ENCODE results near the gene RBM23. TPM values are rescaled to one million over a fixed set of nuclear protein-coding genes. Genes with fewer than 3 reads are reported as not detected.

RBM23 gene
- total and polyA plus RNA-seq, 2 donors (not counting 3 experiments of a cell fraction or from before 2014, with no cell fraction given) = 67.7 to 68.9 TPM

GRCh38 chr14:22920697-22921096 lies 1.7 kb upstream of the RBM23 start:
- TF ChIP-seq EZH2 (IDR thresholded peaks at IDR 0.05; ENCODE audit: borderline replicate concordance, low read depth, low read length, severe bottlenecking) = no peak
- TF ChIP-seq GATA2 (IDR thresholded peaks at IDR 0.05; ENCODE audit: insufficient read depth, insufficient read length, low read depth, low read length) = no peak
- no peak for TF ChIP-seq MYC (IDR thresholded peaks at IDR 0.05; ENCODE audit: low read depth, low read length)
- TF ChIP-seq MAX (IDR thresholded peaks at IDR 0.05; ENCODE audit: insufficient read depth, insufficient read length) = no peak
- TF ChIP-seq POLR2AphosphoS5 (IDR thresholded peaks at IDR 0.05; ENCODE audit: insufficient read depth, low read depth, low read length) = no peak
- no peak for TF ChIP-seq JUN (IDR thresholded peaks at IDR 0.05; ENCODE audit: borderline replicate concordance, insufficient read depth, insufficient read length, low read depth)
- no peak for TF ChIP-seq POLR2A (IDR thresholded peaks at IDR 0.05; ENCODE audit: low read depth, low read length)
- no peak for TF ChIP-seq FOS (IDR thresholded peaks at IDR 0.05; ENCODE audit: borderline replicate concordance, insufficient read depth, low read length)
- no peak for TF ChIP-seq CTCF (IDR thresholded peaks at IDR 0.05; ENCODE audit: extremely low read depth in 1 of 2, insufficient read depth in 1 of 2, low read depth in 1 of 2, low read length in 2 of 2)
- Histone ChIP-seq H2AFZ (ENCODE audit: low read depth, low read length) (no peak overlapping the region), H3K9ac (replicated peaks; ENCODE audit: extremely low read depth, insufficient read depth, low read length) (no peak overlapping the region), H3K27ac (ENCODE audit: insufficient read depth, low read depth, low read length) (no peak overlapping the region), H3K27me3 (ENCODE audit: control insufficient read depth in 2 of 2, insufficient read depth in 2 of 2, low read length in 2 of 2) (no peaks in the 10 kb centered on the region), H3K9me1 (replicated peaks; ENCODE audit: control insufficient read depth, extremely low read depth, insufficient read depth, low read length) (no peaks in the 10 kb centered on the region), H3K4me3 (replicated peaks in 1 of 3; ENCODE audit: insufficient read depth in 1 of 3, low read depth in 1 of 3, low read length in 3 of 3) (no peak overlapping the region), H3K79me2 (ENCODE audit: control insufficient read depth, insufficient read depth, low read length) (peaks cover 22% of the 10 kb centered on the region), H3K4me2 (ENCODE audit: insufficient read depth, low read length) (no peak overlapping the region), H3K36me3 (ENCODE audit: control insufficient read depth in 2 of 2, extremely low read depth in 1 of 2, insufficient read depth in 2 of 2, low read length in 2 of 2) (peaks cover 6 to 27% of the 10 kb centered on the region in 2 experiments), H3K9me3 (replicated peaks; ENCODE audit: control insufficient read depth, insufficient read depth, low read length) (no peaks in the 10 kb centered on the region), H3K4me1 (ENCODE audit: control insufficient read depth, extremely low read depth, insufficient read depth, low read length) (peaks cover 12% of the 10 kb centered on the region), H4K20me1 (replicated peaks; ENCODE audit: control insufficient read depth, extremely low read depth, insufficient read depth, low read length) (no peaks in the 10 kb centered on the region)
- intact Hi-C loops (cut with micrococcal nuclease) = no loop called here
- DNase-seq (ENCODE audit: low read depth, low spot score) (no peak), FAIRE-seq (no peak)
- BruUV-seq (replicated peaks) = no TSS peak
- POLR2A ChIA-PET = no interaction called here
- CTCF ChIA-PET = interaction anchor here (3.3 kb wide), 1 partner anchor 9 kb away, joined by 21 read pairs; the partner anchor contains the start of gene PRMT5
- dilution Hi-C loops (cut with MboI; ENCODE audit: extremely low pct_ligation_motif_present, low sequenced_read_pairs) = no loop called here

All from endothelial cell of umbilical vein (primary cell).